Endometrial microvascular endothelial cells (primary cell): ENCODE data around the gene GLRX5. TPM values are rescaled to one million over a fixed set of nuclear protein-coding genes. Genes with fewer than 3 reads are reported as not detected.

Source experiments
- in situ Hi-C: cut with HindIII; loops from 2 replicates; pipeline ENCODE4 v1.10.0; 2017; ENCODE audit warnings: low sequenced_read_pairs, low pct_unique_long_range_greater_than_20kb; ENCODE audit errors: inconsistent ontology term
- total RNA-seq: library from RNA; depleted of rRNA; stranded (reverse); fragments of >200 nt; gene quantifications from one replicate; pipeline ENCODE4 v1.2.3, GENCODE V29; 2015; ENCODE audit errors: inconsistent ontology term

Gene GLRX5
- total RNA-seq, 1 donor from 2014 or later: 65.0 TPM

- in situ Hi-C loops: no loop called here
These were observed 20.4 kb upstream of the GLRX5 start for GRCh38 chr14:95514131-95515079.

DNA sequence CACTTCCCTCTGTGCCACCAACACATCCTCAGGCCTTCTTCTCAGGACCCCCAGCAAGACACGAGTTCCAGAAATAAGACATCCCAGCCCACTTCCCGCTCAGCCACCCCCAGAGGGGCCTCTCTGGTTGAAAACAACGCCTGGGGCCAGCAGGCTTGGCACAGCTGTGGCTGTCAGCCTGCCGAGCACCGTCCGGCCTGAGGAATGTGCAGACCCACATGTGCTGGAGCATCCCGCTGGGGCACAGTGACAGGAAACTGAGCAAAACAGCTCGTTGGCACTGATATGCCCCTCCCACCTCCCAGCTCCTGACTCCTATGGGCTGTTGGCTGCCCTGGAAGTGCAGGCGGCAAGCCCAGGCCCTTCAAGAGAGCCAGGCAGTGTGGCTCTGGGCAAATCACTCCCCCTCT, 19.8 kb upstream of the GLRX5 start:
- in situ Hi-C loops: no loop called here

DNA sequence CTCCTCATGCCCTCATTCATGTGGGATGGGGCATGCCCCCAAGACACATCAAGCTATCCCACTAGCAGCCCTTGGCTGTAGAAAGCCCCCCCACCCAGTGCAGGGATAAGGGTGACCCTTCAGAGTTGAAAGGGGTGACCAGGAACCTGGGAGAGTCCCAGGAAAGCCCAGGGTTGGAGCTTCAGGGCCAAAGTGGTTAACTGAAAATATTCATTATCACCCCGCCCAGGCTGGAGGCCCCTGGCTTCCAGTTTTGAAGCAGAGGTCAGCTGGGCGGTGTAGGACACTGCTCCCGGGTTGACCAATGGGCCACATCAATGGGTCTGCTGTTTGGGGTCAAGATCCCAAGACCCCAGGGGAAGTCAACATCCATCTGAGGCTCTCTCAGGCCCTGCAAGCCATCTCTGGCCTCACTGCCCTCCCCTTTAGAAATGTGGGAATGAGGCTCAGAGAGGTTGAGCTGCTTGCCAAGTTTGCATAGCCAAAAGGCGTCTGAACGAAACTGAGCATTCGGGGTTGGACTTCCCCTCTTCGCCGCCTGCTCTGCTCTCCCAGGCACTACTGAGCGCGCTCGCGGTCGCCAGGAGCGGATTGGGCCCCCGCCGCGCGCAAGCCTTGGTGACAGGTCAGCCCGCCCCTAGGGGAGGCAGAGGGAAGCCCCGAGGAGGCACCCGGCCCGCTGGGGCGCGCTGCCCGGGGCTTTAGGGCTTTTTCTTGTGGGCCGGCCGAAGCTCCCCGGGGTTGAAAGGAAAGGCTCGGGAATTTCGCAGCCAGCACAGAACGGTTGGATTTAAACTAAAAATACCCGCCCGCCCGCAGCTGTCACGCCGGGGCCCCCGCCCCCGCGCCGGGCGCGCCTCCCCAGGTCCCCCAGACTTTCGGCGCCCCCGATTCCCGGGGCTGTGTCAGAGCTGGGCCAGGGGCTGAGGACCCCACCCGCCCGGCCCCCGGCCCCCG, 19.0 kb upstream of the GLRX5 start:
- in situ Hi-C loops: no loop called here

DNA sequence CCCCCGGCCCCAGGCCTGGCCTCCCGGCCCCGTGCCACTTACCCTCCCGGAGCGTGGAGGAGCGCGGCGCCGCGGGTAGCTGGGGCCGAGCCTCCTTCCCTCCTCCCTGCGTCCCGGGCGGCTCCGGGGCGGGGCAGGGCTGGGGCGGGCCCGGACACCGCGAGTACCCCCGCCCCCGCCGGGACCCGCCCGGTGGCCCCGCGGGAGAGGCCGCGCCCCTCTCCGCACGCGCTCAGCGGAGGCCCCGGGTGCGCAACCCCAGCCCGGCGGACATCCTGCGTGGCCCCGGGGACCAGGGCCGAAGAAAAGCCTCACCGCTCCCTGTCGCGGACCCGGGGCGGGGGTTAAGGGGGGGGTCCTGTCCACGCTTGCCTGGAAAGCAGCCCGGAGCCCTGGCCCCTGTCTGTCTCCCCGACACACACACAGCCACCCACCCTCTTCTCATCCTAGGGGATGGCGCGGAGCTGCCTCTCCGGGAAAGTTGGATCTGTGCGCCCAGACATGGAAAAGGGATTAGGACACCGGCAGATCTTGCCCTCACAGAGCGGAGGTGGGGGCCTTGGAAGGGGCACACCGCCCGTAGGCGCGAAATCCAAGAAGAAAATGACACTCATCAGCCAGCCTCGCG, 18.2 kb upstream of the GLRX5 start, which contains the start of gene SYNE3:
TSS of gene SYNE3 (minus strand) at position 97 of the 628 bp plus-strand sequence. CDS start 40,829 bp downstream, outside the sequence.
- in situ Hi-C loops: no loop called here

DNA sequence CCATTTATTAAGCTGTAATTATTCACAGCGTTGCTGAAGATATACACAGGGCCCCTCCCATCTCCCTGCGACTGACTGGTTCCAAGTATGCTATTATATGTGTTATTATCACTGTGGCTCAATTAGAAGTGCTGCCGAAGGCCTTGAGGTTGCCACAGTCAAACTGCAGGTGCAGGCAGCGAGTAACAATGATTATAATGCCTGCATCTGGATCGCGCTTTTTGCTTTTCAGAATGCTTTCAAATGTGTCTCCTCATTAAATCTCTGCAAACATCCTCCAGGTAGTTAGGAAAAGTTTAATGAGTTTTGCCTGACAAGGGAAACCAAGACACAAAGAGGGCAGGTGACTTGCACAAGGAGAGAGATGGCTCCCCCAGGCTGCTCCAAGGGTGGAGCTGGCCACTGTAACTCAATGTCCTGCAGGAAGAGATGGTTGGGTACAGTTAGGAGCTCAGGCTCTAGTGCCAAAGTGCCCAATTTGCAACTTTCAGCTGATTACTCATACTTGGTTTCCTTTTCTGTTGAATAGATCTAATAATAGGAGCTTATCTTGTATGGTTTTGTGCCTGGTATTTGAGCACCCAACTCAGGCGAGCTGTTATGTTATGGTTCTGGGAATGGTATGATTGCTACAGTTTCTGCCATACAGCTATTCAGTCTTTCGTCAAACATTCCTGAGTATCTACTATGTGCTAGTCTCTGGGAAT, 16.7 kb upstream of the GLRX5 start:
- in situ Hi-C loops: no loop called here

DNA sequence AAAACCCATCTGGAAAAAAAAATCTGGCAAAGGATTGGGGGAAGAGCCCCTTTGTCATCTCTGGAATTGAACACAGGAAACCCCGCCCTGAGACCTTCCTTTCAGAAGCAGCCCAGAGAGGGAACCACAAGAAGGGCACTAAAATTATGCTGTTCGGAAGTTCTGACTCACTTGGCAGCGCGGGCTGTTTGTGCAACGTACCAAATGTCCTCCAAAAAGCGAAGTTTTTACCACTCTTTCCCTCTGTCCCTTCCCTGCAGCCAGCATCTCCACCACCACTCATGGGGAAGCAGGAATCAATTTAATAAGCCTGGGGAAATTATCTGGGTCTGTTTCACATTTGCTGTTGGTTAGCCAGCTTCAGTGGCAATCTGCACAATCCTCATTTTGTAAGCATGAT, 15.2 kb upstream of the GLRX5 start:
- in situ Hi-C loops: loop anchor here (10.0 kb wide), 1 partner anchor 55 kb away; no protein-coding TSS in a partner anchor

DNA sequence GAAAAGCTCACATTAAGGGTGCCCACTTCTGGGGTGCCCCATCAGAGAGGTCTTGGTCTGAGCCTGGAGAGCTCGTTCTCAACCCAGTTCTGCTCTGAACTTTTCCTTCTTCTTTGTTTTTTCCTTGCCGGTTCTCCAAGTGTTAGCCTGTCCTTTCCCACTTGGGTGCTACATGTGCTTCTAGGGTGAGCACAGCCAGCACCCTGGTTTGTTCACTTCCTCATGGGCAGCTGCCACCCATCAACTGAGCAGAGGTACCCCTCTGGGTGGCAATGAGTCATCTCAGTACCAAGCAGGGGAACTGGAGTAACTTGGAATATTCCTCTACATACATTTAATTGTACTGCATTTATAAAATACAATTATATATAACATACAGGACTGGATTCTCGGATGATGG, 14.5 kb upstream of the GLRX5 start:
- in situ Hi-C loops: loop anchor here (10.0 kb wide), 1 partner anchor 56 kb away; no protein-coding TSS in a partner anchor

DNA sequence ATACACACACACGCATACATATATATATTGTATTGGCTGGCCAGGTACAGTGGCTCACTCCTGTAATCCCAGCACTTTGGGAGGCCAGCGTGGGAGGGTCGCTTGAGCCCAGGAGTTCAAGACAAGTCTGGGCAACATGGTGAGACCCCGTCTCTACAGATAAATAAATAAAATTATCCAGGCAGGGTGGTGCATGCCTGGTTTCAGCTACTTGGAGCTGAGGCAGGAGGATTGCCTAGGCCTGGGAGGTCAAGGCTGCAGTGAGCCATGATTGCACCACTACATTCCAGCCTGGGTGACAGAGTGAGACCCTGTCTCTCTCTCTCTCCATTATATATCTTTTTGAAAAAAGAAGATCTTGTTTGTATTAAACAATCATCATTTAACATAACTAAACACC, 13.8 kb upstream of the GLRX5 start:
- in situ Hi-C loops: loop anchor here (10.0 kb wide), 1 partner anchor 56 kb away; no protein-coding TSS in a partner anchor

DNA sequence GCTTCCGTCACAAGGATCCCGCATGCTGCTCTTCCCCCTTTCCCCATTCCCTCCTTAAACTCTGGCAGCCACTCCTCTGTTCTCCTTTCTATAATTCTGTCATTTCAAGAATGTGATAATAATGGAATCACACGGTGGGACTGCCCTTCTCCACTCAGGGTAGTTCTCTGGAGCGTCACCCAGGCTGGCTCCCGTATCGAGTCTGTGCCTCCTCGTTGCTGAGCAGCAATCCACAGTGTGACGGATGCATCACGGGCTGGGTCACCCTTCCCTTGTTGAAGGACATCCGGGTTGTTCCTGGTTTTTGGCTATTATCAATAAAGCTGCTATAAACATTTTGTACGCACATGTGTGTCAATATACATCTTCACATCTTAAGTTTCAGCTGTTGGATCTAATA, 12.7 kb upstream of the GLRX5 start:
- in situ Hi-C loops: loop anchor here (10.0 kb wide), 1 partner anchor 57 kb away; no protein-coding TSS in a partner anchor

DNA sequence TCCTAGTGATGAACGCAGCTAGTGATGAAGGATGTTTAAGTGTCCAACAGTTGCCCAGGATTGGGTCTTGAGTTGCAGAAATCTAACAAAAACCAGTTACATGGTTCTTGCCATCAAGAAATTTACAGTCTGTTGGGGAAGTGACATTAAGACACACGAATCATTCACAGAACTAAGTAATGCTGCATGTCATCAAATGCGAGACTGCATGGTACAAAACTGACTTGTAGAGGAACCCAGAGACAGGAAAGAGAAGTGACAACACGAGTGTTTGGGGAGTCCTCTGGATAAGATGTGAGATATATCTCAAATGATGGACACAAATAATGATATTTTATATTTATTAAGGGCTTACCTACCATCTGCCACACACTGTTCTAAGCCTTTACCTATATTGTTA, 12.3 kb upstream of the GLRX5 start:
- in situ Hi-C loops: loop anchor here (10.0 kb wide), 1 partner anchor 58 kb away; no protein-coding TSS in a partner anchor

DNA sequence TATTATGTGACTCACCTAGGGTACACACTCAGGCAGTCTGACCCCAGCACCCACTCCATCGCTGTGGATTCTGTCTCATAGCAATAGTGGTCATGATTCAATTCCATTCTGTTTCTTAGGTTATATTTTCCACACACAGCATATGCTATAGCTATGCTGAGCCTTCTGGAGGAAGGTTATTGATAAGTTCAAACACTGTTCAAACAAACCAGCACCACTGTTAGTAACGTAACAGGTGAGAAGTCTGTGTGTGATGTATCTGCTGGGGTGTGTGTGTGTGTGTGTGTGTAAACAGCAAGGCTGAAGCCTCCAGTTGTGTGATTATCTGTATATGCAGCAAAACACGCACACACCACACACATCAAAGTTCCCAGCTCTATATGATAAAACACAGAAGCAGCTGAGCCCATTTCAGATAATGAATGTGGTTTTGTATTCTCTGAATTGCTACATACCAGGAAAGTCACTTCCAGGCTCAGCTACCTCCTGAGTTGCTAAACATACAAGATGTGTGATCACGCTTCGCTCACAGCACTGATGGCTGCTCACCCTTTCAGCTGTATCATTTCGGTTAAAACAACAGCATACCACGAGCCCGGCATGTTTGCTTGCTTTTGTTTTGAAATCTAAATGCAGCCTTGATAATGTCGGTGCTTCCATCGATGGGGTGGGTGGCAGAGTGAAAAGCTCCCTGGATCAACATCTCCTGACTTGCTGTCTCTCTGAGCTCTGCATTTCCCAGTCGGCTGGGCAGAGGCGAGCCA, 11.6 kb upstream of the GLRX5 start:
- in situ Hi-C loops: loop anchor here (10.0 kb wide), 1 partner anchor 58 kb away; no protein-coding TSS in a partner anchor

DNA sequence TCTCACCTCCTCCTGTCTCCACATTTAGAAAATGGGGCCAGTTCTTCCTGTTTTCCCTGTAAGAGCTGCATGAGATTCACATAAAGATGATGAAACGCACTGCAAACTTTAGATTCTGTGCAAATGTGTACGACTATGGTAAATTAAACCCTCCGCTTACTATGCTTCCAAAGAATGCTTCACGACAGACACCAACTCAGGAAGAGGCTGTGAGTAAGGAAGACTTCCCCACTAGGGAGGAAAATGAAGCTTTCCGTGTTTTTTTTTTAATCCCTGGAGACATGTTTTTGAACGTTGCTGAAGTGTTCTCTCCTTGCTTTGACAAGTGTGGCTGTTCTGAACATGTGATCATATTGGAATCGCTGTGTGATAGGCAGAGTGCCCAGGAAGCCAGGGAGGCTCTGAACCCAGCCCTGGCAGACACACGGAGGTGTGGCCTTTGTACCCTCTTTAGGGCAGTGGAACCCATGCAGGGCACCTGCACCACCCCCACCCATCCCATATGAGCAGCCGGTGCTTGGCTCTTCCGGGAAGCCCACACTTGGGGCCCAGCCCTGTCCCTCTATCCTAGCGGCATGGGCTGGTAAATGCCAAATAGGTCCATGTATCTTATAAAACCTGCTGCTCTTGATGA, 10.9 kb upstream of the GLRX5 start:
- in situ Hi-C loops: loop anchor here (10.0 kb wide), 1 partner anchor 59 kb away; no protein-coding TSS in a partner anchor

- in situ Hi-C loops: loop anchor here (10.0 kb wide), 1 partner anchor 60 kb away; no protein-coding TSS in a partner anchor
These were observed 9.9 kb upstream of the GLRX5 start for GRCh38 chr14:95524706-95525512.

DNA sequence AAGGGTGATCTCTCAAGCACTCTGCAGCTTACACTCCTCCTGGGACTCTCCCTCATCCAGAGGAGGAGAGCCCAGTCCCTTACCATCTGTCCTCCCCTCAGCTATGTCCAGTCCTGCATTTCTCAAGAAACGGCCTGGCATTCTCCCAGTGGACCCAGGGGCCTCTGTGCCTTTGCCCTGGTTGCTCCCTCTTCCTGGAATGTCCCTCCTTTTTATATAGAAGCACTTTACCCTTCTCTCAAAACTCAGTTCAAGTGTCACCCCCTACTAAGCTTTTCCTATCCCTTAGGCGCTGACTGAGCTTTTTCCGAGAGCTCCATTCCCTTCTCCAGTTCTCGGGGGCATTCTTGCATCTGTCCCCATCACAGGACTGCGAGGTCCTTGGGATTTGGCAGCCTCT, 8.9 kb upstream of the GLRX5 start:
- in situ Hi-C loops: loop anchor here (10.0 kb wide), 1 partner anchor 61 kb away; no protein-coding TSS in a partner anchor

- in situ Hi-C loops: loop anchor here (10.0 kb wide), 1 partner anchor 62 kb away; no protein-coding TSS in a partner anchor
These were observed 8.1 kb upstream of the GLRX5 start for GRCh38 chr14:95526483-95527386.
